ENCODE results near the gene PRMT7.

- no peak for TF ChIP-seq CTCF (optimal IDR thresholded peaks at IDR 0.05 in 1 of 3, IDR thresholded peaks at IDR 0.05 in 1 of 3, conservative IDR thresholded peaks at IDR 0.05 in 1 of 3; ENCODE audit: extremely low read depth in 1 of 3, insufficient read depth in 2 of 3, low read length in 3 of 3)
- TF ChIP-seq EZH2 (IDR thresholded peaks at IDR 0.05; ENCODE audit: low read length) = no peak
Measured at GRCh38 chr16:68389006-68389405, 78.2 kb downstream of the PRMT7 start.

All from keratinocyte (primary cell).